Activated CD4-positive, CD25-positive, alpha-beta regulatory T cell treated with anti-CD3 and anti-CD28 coated beads, Interleukin-2, amount 50 U/mL, for 16 hours (primary cell): ENCODE measurements around the gene BFSP2.

Source experiments
- DNase-seq: peaks from one replicate; pipeline ENCODE4 v3.0.0-alpha.2; 2020; ENCODE audit warnings: low read depth, low spot score

BFSP2 gene

DNA sequence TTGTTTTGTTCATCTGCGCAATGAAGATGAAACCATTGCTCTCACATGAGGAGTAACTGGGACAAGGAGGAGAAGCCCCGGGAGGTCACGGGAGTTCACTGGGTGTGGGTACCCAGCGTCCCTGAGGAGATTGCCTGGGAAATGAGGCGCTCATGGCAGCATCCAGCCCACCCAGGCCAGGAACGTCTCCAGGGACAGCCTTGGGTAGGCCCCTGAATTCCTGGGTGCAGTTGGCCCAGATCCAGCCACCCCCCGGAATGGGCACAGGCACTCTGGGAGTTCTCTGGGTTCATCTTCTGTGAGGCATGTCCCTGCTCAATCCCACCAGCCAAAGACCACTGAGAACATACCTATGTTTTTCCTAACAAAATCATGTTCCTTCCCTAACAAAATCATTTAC is 18.5 kb downstream of the BFSP2 start:
- DNase-seq, result no peak

GRCh38 chr3:133419151-133419909 is 19.5 kb downstream of the BFSP2 start:
- DNase-seq, result no peak

GRCh38 chr3:133424937-133425869 is 25.3 kb downstream of the BFSP2 start:
- no peak for DNase-seq

GRCh38 chr3:133425898-133426297 is 26.0 kb downstream of the BFSP2 start:
- no peak for DNase-seq

GRCh38 chr3:133426721-133427120 is 26.9 kb downstream of the BFSP2 start:
- DNase-seq, result no peak

GRCh38 chr3:133428552-133428951 is 28.7 kb downstream of the BFSP2 start:
- DNase-seq, result no peak

GRCh38 chr3:133429063-133429462 is 29.2 kb downstream of the BFSP2 start:
- DNase-seq, result no peak

GRCh38 chr3:133439563-133439962 is 39.7 kb downstream of the BFSP2 start:
- no peak for DNase-seq

DNA sequence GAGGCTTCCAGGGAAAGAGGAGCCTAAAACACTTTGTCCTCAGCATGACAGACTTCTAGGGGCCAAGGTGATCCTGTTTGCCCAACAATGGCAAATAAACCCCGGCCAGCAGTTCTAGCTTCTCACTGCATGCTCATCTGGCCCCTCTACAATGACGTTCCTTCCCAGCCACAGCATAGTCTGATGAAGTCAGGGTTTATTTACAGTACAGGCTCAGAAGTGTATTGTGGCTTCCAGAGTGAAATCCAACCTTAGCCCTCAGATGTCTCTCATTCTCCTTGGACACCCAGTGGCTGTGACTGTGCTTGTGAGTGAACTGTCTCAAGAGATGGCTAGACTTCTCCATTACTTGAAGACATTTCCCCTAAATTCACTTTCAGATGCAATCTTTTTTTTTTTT is 40.8 kb downstream of the BFSP2 start:
- DNase-seq, result no peak

- DNase-seq, result no peak
Observed at GRCh38 chr3:133441867-133442270, 42.0 kb downstream of the BFSP2 start.

- no peak for DNase-seq
Observed at GRCh38 chr3:133442518-133442917, 42.7 kb downstream of the BFSP2 start.

- no peak for DNase-seq
Observed at GRCh38 chr3:133443649-133444422, 44.0 kb downstream of the BFSP2 start.

DNA sequence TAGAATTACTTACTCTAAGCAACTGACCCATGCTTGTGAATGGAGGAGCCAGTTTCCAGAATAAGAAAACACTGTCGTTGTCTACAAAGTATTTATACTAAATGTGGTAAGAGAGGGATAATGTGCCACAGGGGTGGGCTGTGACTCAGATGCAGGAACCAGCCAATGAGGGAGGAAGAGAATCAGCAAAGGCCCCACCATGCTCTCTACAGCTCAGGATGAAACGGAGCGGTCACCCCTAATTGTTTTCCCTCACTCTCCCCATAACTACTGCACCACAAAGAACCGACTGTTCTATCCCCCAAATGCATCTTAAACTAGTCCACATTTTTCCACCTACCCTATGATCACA is 44.5 kb downstream of the BFSP2 start:
- DNase-seq, result no peak

DNA sequence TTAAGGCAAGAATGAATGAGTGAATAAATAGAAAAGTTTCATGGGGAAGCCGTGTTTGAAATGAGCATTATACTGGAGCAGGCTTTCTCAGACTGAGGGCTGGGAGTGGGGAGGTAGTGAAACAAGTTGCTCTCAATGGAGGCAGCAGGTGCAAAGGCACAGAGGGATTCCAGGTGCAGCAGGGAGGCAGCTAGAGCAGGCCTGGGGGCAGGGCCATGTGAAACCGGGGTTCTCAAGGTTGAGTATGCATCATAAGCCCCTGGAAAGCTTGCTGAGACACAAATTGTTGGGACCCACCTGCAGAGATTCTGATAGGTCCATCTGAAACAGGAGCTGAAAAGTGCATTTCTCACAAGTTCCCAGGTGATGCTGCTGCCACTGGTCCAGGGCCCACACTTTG is 45.3 kb downstream of the BFSP2 start:
- DNase-seq, result no peak

GRCh38 chr3:133447750-133448477 is 48.1 kb downstream of the BFSP2 start:
- DNase-seq, result no peak

- DNase-seq, result peak; percentile 18
Observed at GRCh38 chr3:133448478-133449122, 48.7 kb downstream of the BFSP2 start.

GRCh38 chr3:133451309-133451708 is 51.5 kb downstream of the BFSP2 start:
- no peak for DNase-seq

DNA sequence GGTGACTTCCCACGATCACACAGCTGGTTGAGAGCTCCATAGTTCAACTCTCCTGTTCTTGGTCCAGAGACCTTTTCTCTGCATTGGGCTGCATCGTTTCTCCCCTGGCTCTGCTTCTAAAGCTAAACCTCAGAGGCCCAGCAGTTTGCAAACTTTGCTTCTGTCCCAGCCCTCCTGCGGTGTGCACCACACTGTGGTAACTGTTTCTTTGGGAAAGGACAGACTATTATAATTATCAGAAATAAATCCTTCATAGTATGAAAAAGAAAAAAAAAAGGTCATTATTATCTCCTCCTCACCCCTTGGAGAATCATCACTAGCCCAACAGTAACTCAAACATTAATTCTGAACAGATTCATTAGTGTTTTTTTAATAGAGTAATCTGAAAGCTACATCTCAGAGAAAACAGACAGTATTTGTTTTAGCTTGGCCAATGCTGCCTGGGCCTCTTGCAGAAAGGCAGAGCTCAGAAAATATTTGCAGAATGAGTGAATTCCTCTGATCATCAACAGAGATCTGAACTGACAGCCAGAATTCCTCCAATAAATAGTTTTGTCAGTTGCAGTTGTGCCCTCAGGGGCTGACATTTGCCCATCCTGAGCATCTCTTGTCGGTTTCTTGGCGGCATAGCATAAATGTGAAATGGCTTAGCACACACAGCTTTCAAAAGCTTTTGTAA is 52.9 kb downstream of the BFSP2 start:
- DNase-seq, result no peak

GRCh38 chr3:133453383-133453782 is 53.5 kb downstream of the BFSP2 start:
- DNase-seq, result no peak

DNA sequence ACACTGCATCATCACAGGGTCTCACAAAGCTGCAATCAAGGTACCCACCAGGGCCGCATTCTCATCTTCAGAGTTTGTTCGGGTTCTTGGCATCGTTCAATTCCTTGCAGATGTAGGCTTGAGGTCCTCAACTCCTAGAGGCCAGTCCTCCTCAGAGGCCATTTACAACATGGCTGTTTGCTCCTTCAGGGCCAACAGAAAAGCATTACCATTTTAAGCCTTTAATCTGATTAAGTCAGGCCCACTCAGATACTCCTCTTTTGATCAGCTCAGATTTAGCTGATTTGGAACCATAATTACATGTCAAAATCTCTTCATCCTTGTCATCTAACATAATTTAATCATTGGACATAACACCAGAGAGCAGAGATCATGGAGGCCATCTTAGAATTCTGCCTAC is 55.4 kb downstream of the BFSP2 start:
- no peak for DNase-seq
